ENCODE results near the gene ATP2A3.

GRCh38 chr17:3915581-3915994 lies 48.6 kb downstream of the ATP2A3 start:
- TF ChIP-seq CTCF (conservative IDR thresholded peaks at IDR 0.05; ENCODE audit: low read length) (0 out of 2 replicates have a peak, but pooled peaks have one; percentile 18), EZH2phosphoT487 (IDR thresholded peaks at IDR 0.05; ENCODE audit: borderline replicate concordance) (no peak)
